SH-SY5Y (cell line): ENCODE data around the gene DDIAS.

ENCODE experiments used
- GATA2 ChIP-seq: IDR thresholded peaks from 2 replicates; pipeline ENCODE4 v1.6.1; 2011; ENCODE audit warnings: mild to moderate bottlenecking, low read depth, low read length
- GATA3 ChIP-seq: IDR thresholded peaks from 2 replicates; pipeline ENCODE4 v1.6.1; 2011; ENCODE audit warnings: low read depth, mild to moderate bottlenecking, low read length, moderate library complexity

DDIAS gene

GRCh38 chr11:82871646-82872045 lies 29.9 kb upstream of the DDIAS start:
- TF ChIP-seq GATA3 (no peak), GATA2 (no peak)

- TF ChIP-seq GATA2 (no peak), GATA3 (no peak)
Observed at GRCh38 chr11:82872377-82873150, 29.0 kb upstream of the DDIAS start.

- no peak for TF ChIP-seq GATA3
- TF ChIP-seq GATA2: no peak
Observed at GRCh38 chr11:82873919-82874333, 27.6 kb upstream of the DDIAS start.

- TF ChIP-seq GATA2: no peak
- TF ChIP-seq GATA3: no peak
Observed at GRCh38 chr11:82874646-82875523, 26.7 kb upstream of the DDIAS start.

GRCh38 chr11:82883853-82884252 lies 17.7 kb upstream of the DDIAS start:
- TF ChIP-seq GATA2 (no peak), GATA3 (no peak)

- no peak for TF ChIP-seq GATA2
- no peak for TF ChIP-seq GATA3
Observed at GRCh38 chr11:82889133-82890001, 12.2 kb upstream of the DDIAS start.

- TF ChIP-seq GATA2: no peak
- TF ChIP-seq GATA3: no peak
Observed at GRCh38 chr11:82890002-82890341, 11.6 kb upstream of the DDIAS start.

GRCh38 chr11:82890936-82891335 lies 10.6 kb upstream of the DDIAS start:
- TF ChIP-seq GATA2 (no peak), GATA3 (no peak)

- no peak for TF ChIP-seq GATA2
- no peak for TF ChIP-seq GATA3
Observed at GRCh38 chr11:82892611-82893169, 8.8 kb upstream of the DDIAS start.

- no peak for TF ChIP-seq GATA3
- TF ChIP-seq GATA2: peak; percentile 8; the same call in 1 of the 2 replicates
Observed at GRCh38 chr11:82895437-82896091, 6.0 kb upstream of the DDIAS start.

- TF ChIP-seq GATA3 (no peak), GATA2 (no peak)
Observed at GRCh38 chr11:82896183-82896582, 5.4 kb upstream of the DDIAS start.

- no peak for TF ChIP-seq GATA3
Observed at GRCh38 chr11:82898241-82898640, 3.3 kb upstream of the DDIAS start.

GRCh38 chr11:82899186-82899820 lies 2.2 kb upstream of the DDIAS start:
- no peak for TF ChIP-seq GATA3
- no peak for TF ChIP-seq GATA2
